ENCODE data around the gene VEGFA. TPM values are rescaled to one million over a fixed set of nuclear protein-coding genes. Genes with fewer than 3 reads are reported as not detected.

Gene VEGFA
- total RNA-seq, 1 donor from 2014 or later = 136 TPM

DNA sequence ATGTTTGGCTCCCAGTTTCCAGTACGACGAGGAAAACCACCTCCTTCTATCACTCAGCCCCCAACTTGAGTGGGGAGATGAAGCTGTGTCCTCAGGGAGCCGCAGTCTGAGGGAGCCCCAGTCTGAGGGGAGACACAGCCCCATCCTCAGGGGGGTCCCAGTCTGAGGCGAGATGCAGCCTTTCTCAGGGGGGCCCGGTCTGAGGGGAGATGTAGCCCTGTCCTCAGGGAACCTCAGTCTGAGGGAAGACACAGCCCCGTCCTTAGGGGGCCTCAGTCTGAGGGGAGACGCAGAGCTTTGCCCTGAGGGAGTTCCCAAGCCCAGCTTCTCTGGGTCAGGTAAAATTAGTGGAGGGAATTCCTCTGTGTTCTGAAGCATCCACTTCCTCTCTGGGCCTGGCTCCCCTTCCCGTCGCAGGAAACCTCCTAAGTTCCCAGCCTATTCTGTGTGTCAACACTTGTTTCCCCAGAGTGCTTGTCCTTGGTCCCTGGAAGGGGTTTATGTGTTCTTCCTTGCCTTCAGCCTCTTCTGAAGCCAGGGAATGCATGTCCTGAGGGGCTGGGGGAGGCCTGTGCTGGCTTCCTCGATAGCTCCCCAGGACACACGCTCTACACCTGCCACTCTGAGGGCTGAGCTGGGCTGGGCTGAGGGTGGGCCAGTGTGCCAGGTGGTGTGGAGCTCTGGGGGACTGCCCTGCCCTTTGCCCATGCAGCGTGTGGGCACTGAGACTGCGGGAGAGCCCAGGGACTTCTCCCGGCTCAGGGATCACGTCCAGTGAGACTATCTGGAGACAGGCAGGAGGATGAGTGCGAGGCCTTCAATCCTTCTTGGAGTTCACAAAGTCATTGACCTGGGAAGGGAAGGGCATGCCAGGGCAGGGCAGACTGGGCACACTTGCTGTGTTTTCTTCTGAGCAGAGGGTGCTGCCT lies 55.4 kb downstream of the VEGFA start:
- peaks cover 20% of the 10 kb centered on the region for H3K4me1 Mint-ChIP-seq (ENCODE audit: unreplicated experiment)
- no peak for DNase-seq (ENCODE audit: extremely low spot score, unreplicated experiment)
- peaks cover 7% of the 10 kb centered on the region for H3K27me3 Mint-ChIP-seq
- H3K9me3 Mint-ChIP-seq = no peaks in the 10 kb centered on the region
- H3K36me3 Mint-ChIP-seq = no peaks in the 10 kb centered on the region
- H3K4me3 Mint-ChIP-seq = no peak overlapping the region
- no peak for TF ChIP-seq CTCF (conservative IDR thresholded peaks at IDR 0.05)
- H3K27ac Mint-ChIP-seq = no peak overlapping the region

DNA sequence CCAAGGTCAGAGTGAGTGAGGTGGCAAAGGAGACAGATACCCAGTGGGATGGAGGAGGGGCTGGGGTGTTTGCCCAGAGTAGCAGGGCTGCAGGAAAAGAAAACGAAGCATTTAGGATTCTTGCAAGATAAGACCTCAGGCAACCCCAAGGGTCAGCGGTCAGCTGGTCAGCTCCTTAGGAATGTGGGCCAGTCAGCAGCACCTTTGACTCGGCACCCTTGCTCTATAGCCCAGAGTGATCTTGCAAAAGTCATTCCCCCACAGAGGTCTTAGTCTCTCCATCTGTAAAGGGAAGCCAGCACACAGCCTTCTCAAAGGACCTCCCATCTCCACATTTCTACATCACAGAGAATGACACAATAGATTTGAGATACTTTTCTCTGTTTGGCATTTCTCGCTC lies 56.7 kb downstream of the VEGFA start:
- Mint-ChIP-seq H3K4me1 (ENCODE audit: unreplicated experiment) (peaks cover 20% of the 10 kb centered on the region), H3K27me3 (peaks cover 7% of the 10 kb centered on the region)

DNA sequence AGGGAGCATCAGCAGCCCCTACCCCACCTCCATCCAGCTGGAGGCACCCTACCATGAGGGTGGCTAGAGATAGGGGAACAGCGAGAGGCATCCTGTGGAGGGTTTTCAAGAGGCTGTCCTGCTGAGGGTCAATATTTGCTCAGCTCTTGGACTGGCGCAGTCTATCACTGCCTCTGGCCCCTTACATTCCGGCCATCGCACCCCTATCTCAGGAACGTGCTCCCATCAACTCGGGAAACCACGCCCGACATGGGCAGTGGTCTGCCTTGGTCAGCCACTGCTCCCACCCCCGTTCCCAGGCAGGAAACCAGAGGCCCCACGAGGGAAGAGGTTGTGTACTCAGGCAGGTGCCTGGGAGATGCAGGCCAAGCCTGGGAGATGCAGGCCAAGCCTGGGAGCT lies 57.9 kb downstream of the VEGFA start:
- no peak overlapping the region for H3K4me3 Mint-ChIP-seq
- peaks cover 1% of the 10 kb centered on the region for H3K27me3 Mint-ChIP-seq
- TF ChIP-seq CTCF (conservative IDR thresholded peaks at IDR 0.05) = no peak

More for the DNA sequence above, 56.7 kb downstream of the VEGFA start:
- Mint-ChIP-seq H3K9me3 (no peaks in the 10 kb centered on the region), H3K36me3 (no peaks in the 10 kb centered on the region), H3K27ac (no peak overlapping the region), H3K4me3 (no peak overlapping the region)
- TF ChIP-seq CTCF (conservative IDR thresholded peaks at IDR 0.05) = no peak
- no peak for DNase-seq (ENCODE audit: extremely low spot score, unreplicated experiment)

DNA sequence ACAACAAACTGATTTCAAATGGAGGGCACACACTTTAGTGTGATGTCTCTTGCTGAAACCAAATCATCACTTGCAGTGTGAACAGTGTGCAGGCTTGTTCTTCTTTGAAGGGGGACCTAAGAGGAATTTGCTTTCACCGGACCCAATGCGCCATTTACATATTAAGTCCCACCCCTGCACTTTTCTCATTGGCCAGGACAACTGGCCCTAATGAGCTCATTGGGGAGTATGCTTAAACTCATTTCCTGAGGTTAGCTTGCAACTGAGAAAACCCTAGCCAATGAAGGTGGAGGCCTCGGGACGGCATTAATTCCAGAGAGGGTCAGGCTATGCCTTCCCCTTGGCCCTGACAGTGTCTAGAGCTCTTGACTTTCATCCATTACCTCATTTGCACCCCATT lies 58.7 kb downstream of the VEGFA start:
- Mint-ChIP-seq H3K36me3 (no peaks in the 10 kb centered on the region), H3K27ac (no peak overlapping the region), H3K4me3 (no peak overlapping the region), H3K9me3 (no peaks in the 10 kb centered on the region), H3K4me1 (ENCODE audit: unreplicated experiment) (peaks cover 18% of the 10 kb centered on the region), H3K27me3 (no peaks in the 10 kb centered on the region)
- no peak for DNase-seq (ENCODE audit: extremely low spot score, unreplicated experiment)
- TF ChIP-seq CTCF (conservative IDR thresholded peaks at IDR 0.05) = no peak

More for the DNA sequence above, 57.9 kb downstream of the VEGFA start:
- no peak for DNase-seq (ENCODE audit: extremely low spot score, unreplicated experiment)
- H3K4me1 Mint-ChIP-seq (ENCODE audit: unreplicated experiment) = peaks cover 18% of the 10 kb centered on the region
- H3K27ac Mint-ChIP-seq = no peak overlapping the region
- H3K36me3 Mint-ChIP-seq = no peaks in the 10 kb centered on the region
- no peaks in the 10 kb centered on the region for H3K9me3 Mint-ChIP-seq

- TF ChIP-seq CTCF (conservative IDR thresholded peaks at IDR 0.05) = no peak
- Mint-ChIP-seq H3K4me1 (ENCODE audit: unreplicated experiment) (peaks cover 11% of the 10 kb centered on the region), H3K27me3 (no peaks in the 10 kb centered on the region), H3K36me3 (no peaks in the 10 kb centered on the region), H3K27ac (no peak overlapping the region), H3K4me3 (no peak overlapping the region), H3K9me3 (no peaks in the 10 kb centered on the region)
- no peak for DNase-seq (ENCODE audit: extremely low spot score, unreplicated experiment)
Measured at GRCh38 chr6:43829470-43829869, 59.5 kb downstream of the VEGFA start.

All from type B pancreatic cell (in vitro differentiated cells).